Ramos (cell line): ENCODE data around the gene FOSL1.

Experiments
- in situ Hi-C: fragments of 300-500 bp; cut with MboI; formaldehyde crosslinking; loops from one replicate; pipeline ENCODE4 v1.14.3; 2022; ENCODE audit warnings: low sequenced_read_pairs; ENCODE audit not compliant: unreplicated experiment

FOSL1 gene

GRCh38 chr11:65920372-65920802 lies 20.2 kb upstream of the FOSL1 start:
- in situ Hi-C loops, result no loop called here

- in situ Hi-C loops, result no loop called here
Measured at GRCh38 chr11:65919573-65920371, 19.6 kb upstream of the FOSL1 start.

- in situ Hi-C loops, result no loop called here
Measured at GRCh38 chr11:65919141-65919572, 19.0 kb upstream of the FOSL1 start, which contains the start of gene DRAP1. TSS of gene DRAP1 (plus strand) at chr11:65919426. CDS start at chr11:65919502, 76 bp downstream.

- in situ Hi-C loops, result no loop called here
Measured at GRCh38 chr11:65918211-65919140, 18.3 kb upstream of the FOSL1 start, which contains the start of gene C11orf68. TSS of gene C11orf68 (minus strand) at chr11:65919062. CDS start at chr11:65919031, 31 bp downstream.

GRCh38 chr11:65917434-65918210 lies 17.4 kb upstream of the FOSL1 start:
- in situ Hi-C loops, result no loop called here

GRCh38 chr11:65917077-65917433 lies 16.9 kb upstream of the FOSL1 start:
- in situ Hi-C loops, result no loop called here

GRCh38 chr11:65916391-65916790 lies 16.2 kb upstream of the FOSL1 start:
- in situ Hi-C loops, result no loop called here

GRCh38 chr11:65915821-65916251 lies 15.6 kb upstream of the FOSL1 start:
- in situ Hi-C loops, result no loop called here

GRCh38 chr11:65915101-65915820 lies 15.1 kb upstream of the FOSL1 start:
- in situ Hi-C loops, result no loop called here

- in situ Hi-C loops, result no loop called here
Measured at GRCh38 chr11:65912845-65913244, 12.7 kb upstream of the FOSL1 start.

- in situ Hi-C loops, result no loop called here
Measured at GRCh38 chr11:65911682-65912568, 11.7 kb upstream of the FOSL1 start.

GRCh38 chr11:65907878-65908277 lies 7.7 kb upstream of the FOSL1 start:
- in situ Hi-C loops, result no loop called here

- in situ Hi-C loops, result no loop called here
Measured at GRCh38 chr11:65906602-65907001, 6.4 kb upstream of the FOSL1 start.

- in situ Hi-C loops, result no loop called here
Measured at GRCh38 chr11:65903715-65904114, 3.5 kb upstream of the FOSL1 start.

- in situ Hi-C loops, result no loop called here
Measured at GRCh38 chr11:65903068-65903481, 2.9 kb upstream of the FOSL1 start.

GRCh38 chr11:65900899-65901180 lies 652 bp upstream of the FOSL1 start:
- in situ Hi-C loops, result no loop called here

GRCh38 chr11:65899356-65900124 lies 648 bp downstream of the FOSL1 start:
- in situ Hi-C loops, result no loop called here
